ENCODE data around the gene CTNNA1. TPM values are rescaled to one million over a fixed set of nuclear protein-coding genes. Genes with fewer than 3 reads are reported as not detected.
"Not testable (repeated sequence)": the region's sequence is repeated elsewhere in the genome, so short reads cannot be mapped to it uniquely, and the experiment has no call there.

Gene CTNNA1
- 327 and 497 TPM in 2 replicates for total RNA-seq (ENCODE audit: low replicate concordance)

- peak within 1 kb of the TSS; percentile 84 for H3K4me3 ChIP-seq (ENCODE audit: low read depth, low read length)
- no peak for TF ChIP-seq CTCF (IDR thresholded peaks at IDR 0.05; ENCODE audit: insufficient read depth, low read length)
- DNase-seq (ENCODE audit: low read depth): peak; percentile 61
Measured at GRCh38 chr5:138752951-138753793, at the start of gene CTNNA1. Gene CTNNA1, plus strand, starts transcription at chr5:138753425. Its CDS starts 28,500 bp downstream, at chr5:138781925.

- not testable (repeated sequence) for H3K4me3 ChIP-seq (ENCODE audit: low read depth, low read length); DNase-seq (ENCODE audit: low read depth)
Measured at GRCh38 chr5:138703777-138704176, 49.4 kb upstream of the CTNNA1 start.

- no peak overlapping the region for H3K4me3 ChIP-seq (ENCODE audit: low read depth, low read length)
- TF ChIP-seq CTCF (IDR thresholded peaks at IDR 0.05; ENCODE audit: insufficient read depth, low read length): no peak
- DNase-seq (ENCODE audit: low read depth): no peak
Measured at GRCh38 chr5:138705007-138705406, 48.2 kb upstream of the CTNNA1 start.

GRCh38 chr5:138705567-138705966, 47.7 kb upstream of the CTNNA1 start:
- H3K4me3 ChIP-seq (ENCODE audit: low read depth, low read length): no peak overlapping the region
- no peak for TF ChIP-seq CTCF (IDR thresholded peaks at IDR 0.05; ENCODE audit: insufficient read depth, low read length)
- no peak for DNase-seq (ENCODE audit: low read depth)

GRCh38 chr5:138706655-138707480, 46.4 kb upstream of the CTNNA1 start:
- H3K4me3 ChIP-seq (ENCODE audit: low read depth, low read length): no peak overlapping the region
- TF ChIP-seq CTCF (IDR thresholded peaks at IDR 0.05; ENCODE audit: insufficient read depth, low read length): no peak
- DNase-seq (ENCODE audit: low read depth): peak; percentile 89

GRCh38 chr5:138708791-138709190, 44.4 kb upstream of the CTNNA1 start:
- no peak overlapping the region for H3K4me3 ChIP-seq (ENCODE audit: low read depth, low read length)
- no peak for TF ChIP-seq CTCF (IDR thresholded peaks at IDR 0.05; ENCODE audit: insufficient read depth, low read length)
- no peak for DNase-seq (ENCODE audit: low read depth)

GRCh38 chr5:138709202-138709601, 44.0 kb upstream of the CTNNA1 start:
- H3K4me3 ChIP-seq (ENCODE audit: low read depth, low read length): no peak overlapping the region
- no peak for TF ChIP-seq CTCF (IDR thresholded peaks at IDR 0.05; ENCODE audit: insufficient read depth, low read length)
- no peak for DNase-seq (ENCODE audit: low read depth)
